GM12892 (cell line): ENCODE data around the gene MOK.

ENCODE experiments used
- POLR2A ChIP-seq: IDR thresholded peaks from 2 replicates; pipeline ENCODE4 v1.6.1; 2011; ENCODE audit warnings: low read depth, low read length, control low read depth
- TAF1 ChIP-seq: IDR thresholded peaks from 2 replicates; pipeline ENCODE4 v1.6.1; 2011; ENCODE audit warnings: low read depth, mild to moderate bottlenecking, control low read depth, low read length, borderline replicate concordance

- TF ChIP-seq POLR2A (no peak), TAF1 (no peak)
These were observed 11.4 kb upstream of the MOK start for GRCh38 chr14:102316338-102316742.
